Loucy (cell line): Measurements from ENCODE around the gene PRAF2.

ENCODE experiments used
- CTCF ChIP-seq: fragments of 200-600 bp; sonication (generic); conservative IDR thresholded peaks from 2 replicates; pipeline ENCODE4 v1.5.1; 2014; ENCODE audit warnings: mild to moderate bottlenecking, antibody characterized with exemption, low read length
- EZH2phosphoT487 ChIP-seq: fragments of 200-600 bp; IDR thresholded peaks from 2 replicates; pipeline ENCODE4 v1.6.1; 2018; ENCODE audit warnings: antibody characterized with exemption, mild to moderate bottlenecking, moderate library complexity, borderline replicate concordance

GRCh38 chrX:49061916-49062315 lies 11.9 kb downstream of the PRAF2 start:
- TF ChIP-seq CTCF, result no peak
- TF ChIP-seq EZH2phosphoT487, result no peak
